Measurements from ENCODE around the gene VPS37C. TPM values are rescaled to one million over a fixed set of nuclear protein-coding genes. Genes with fewer than 3 reads are reported as not detected.

VPS37C gene
- total RNA-seq, 1 donor from 2014 or later = 28.1 TPM

DNA sequence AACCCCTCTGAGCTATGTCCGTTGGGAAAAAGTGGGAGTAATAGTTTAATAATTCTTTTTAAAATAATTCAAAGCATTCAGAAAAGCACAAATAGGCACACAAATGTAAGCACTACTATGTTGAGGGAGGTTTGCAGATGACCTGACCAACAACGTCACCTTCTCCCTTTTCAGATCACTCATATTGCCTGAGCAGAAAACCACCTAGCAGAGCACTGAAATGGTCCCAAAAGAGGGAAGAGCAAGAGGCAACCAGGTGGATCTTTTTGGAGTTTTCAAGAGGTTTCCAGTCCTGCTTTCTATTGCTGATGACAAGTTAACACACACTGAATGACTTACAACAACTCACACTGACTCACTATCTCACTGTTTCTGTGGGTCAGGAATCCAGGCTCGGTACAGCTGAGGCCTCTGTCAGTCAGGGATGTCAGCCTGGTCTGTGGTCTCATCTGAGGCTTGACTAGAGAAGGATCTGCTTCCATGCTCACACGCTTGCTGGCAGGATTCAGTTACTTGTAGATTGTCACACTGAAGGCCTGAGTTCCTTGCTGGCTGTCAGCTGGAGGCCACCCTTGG, 37.8 kb upstream of the VPS37C start:
- Mint-ChIP-seq H3K4me3 (ENCODE audit: low read depth) (no peak overlapping the region), H3K4me1 (ENCODE audit: low read depth) (peaks cover 8% of the 10 kb centered on the region), H3K9me3 (ENCODE audit: low read depth) (peaks cover 4% of the 10 kb centered on the region), H3K27me3 (peaks cover 19% of the 10 kb centered on the region), H3K36me3 (ENCODE audit: insufficient read depth) (no peaks in the 10 kb centered on the region), H3K27ac (no peak overlapping the region)
- no peak for TF ChIP-seq CTCF (IDR thresholded peaks at IDR 0.05; ENCODE audit: unreplicated experiment)
- DNase-seq (ENCODE audit: low spot score, unreplicated experiment) = no peak

DNA sequence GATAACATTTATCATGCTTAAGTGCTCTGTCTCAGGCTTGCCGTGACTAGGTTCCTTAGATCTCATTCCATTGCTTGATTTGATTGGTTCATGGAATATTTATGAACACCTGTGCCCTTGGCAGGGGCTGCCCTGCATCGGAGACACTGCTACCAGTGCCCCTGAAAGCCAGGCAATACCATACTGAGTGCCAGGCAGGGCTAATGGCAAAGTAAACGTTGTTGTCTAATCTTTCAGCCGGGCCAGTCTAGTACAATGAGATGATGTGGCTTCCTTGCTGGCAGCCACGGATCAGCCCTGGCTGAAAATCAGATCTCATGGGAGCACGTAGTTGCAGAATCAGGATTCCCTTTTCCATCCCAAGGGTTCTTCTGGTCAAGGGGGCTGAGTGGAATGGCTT, 37.1 kb upstream of the VPS37C start:
- no peak overlapping the region for H3K27ac Mint-ChIP-seq
- no peak for DNase-seq (ENCODE audit: low spot score, unreplicated experiment)
- H3K36me3 Mint-ChIP-seq (ENCODE audit: insufficient read depth) = no peaks in the 10 kb centered on the region
- no peak for TF ChIP-seq CTCF (IDR thresholded peaks at IDR 0.05; ENCODE audit: unreplicated experiment)
- H3K9me3 Mint-ChIP-seq (ENCODE audit: low read depth) = peaks cover 4% of the 10 kb centered on the region
- no peak overlapping the region for H3K4me3 Mint-ChIP-seq (ENCODE audit: low read depth)
- H3K27me3 Mint-ChIP-seq = peaks cover 15% of the 10 kb centered on the region
- H3K4me1 Mint-ChIP-seq (ENCODE audit: low read depth) = peaks cover 7% of the 10 kb centered on the region

GRCh38 chr11:61195719-61196118, 34.5 kb upstream of the VPS37C start:
- DNase-seq (ENCODE audit: low spot score, unreplicated experiment) = no peak
- no peak for TF ChIP-seq CTCF (IDR thresholded peaks at IDR 0.05; ENCODE audit: unreplicated experiment)
- Mint-ChIP-seq H3K9me3 (ENCODE audit: low read depth) (peaks cover 4% of the 10 kb centered on the region), H3K27ac (no peak overlapping the region), H3K36me3 (ENCODE audit: insufficient read depth) (no peaks in the 10 kb centered on the region), H3K4me1 (ENCODE audit: low read depth) (peaks cover 4% of the 10 kb centered on the region), H3K27me3 (peaks cover 8% of the 10 kb centered on the region), H3K4me3 (ENCODE audit: low read depth) (no peak overlapping the region)

GRCh38 chr11:61194981-61195695, 33.9 kb upstream of the VPS37C start:
- Mint-ChIP-seq H3K27ac (no peak overlapping the region), H3K4me3 (ENCODE audit: low read depth) (no peak overlapping the region), H3K4me1 (ENCODE audit: low read depth) (peaks cover 4% of the 10 kb centered on the region)

DNA sequence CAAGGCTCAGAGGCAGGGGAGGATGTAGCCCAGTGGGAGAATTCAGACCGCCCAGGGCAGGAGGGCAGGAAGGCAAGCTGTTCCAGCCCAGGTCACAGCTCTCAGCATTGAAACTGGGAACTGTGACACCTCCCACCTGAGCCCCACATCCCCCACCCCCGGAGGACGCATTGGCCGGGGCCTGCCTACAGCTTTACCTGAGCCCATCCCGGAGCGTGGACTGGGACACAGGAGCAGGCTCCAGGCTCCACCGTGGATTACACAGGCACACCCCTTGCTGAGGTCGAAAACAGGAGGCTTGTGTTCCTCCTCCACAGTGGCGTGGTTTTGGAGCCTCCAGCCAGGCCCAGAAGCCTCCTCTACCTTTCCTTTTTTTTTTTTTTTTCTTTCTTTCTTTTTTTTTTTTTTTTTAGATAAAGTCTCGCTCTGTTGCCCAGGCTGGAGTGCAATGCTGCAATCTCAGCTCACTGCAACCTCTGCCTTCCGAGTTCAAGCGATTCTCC, 33.0 kb upstream of the VPS37C start:
- no peak for DNase-seq (ENCODE audit: low spot score, unreplicated experiment)
- Mint-ChIP-seq H3K27ac (no peak overlapping the region), H3K27me3 (peaks cover 8% of the 10 kb centered on the region), H3K4me1 (ENCODE audit: low read depth) (peaks cover 4% of the 10 kb centered on the region), H3K9me3 (ENCODE audit: low read depth) (peaks cover 4% of the 10 kb centered on the region), H3K36me3 (ENCODE audit: insufficient read depth) (no peaks in the 10 kb centered on the region), H3K4me3 (ENCODE audit: low read depth) (no peak overlapping the region)
- no peak for TF ChIP-seq CTCF (IDR thresholded peaks at IDR 0.05; ENCODE audit: unreplicated experiment)

More at GRCh38 chr11:61194981-61195695, 33.9 kb upstream of the VPS37C start:
- Mint-ChIP-seq H3K36me3 (ENCODE audit: insufficient read depth) (no peaks in the 10 kb centered on the region), H3K27me3 (peaks cover 8% of the 10 kb centered on the region), H3K9me3 (ENCODE audit: low read depth) (peaks cover 4% of the 10 kb centered on the region)
- no peak for DNase-seq (ENCODE audit: low spot score, unreplicated experiment)
- no peak for TF ChIP-seq CTCF (IDR thresholded peaks at IDR 0.05; ENCODE audit: unreplicated experiment)

Measured in progenitor cell of endocrine pancreas (in vitro differentiated cells).